HepG2 (cell line): ENCODE measurements around the gene WARS2. TPM values are rescaled to one million over a fixed set of nuclear protein-coding genes. Genes with fewer than 3 reads are reported as not detected.

Experiments
- ATAC-seq: fragments of 200-7000 bp; cut with Tn5 transposase; 3 replicates; pipeline ENCODE4 v1.9.1; 2020; ENCODE audit warnings: mild to moderate bottlenecking, moderate library complexity
- BruUV-seq: library from RNA; stranded (reverse); fragments of 400-500 nt; replicated peaks from 2 replicates; lab custom pipeline; 2021; lab: Mats Ljungman, UMichigan
- CTCF ChIA-PET: fragments of 300-600 bp; formaldehyde crosslinking; extraction: SDS; loops from one replicate; lab custom pipeline; 2021; ENCODE audit warnings: low total read pairs, inconsistent platforms, low intra/inter-chr PET ratio; lab: Yijun Ruan, JAX
- POLR2A ChIA-PET: fragments of 350-600 bp; sonication (Branson Sonifier 250); formaldehyde crosslinking; loops from one replicate; lab custom pipeline; 2020; ENCODE audit warnings: antibody characterized with exemption, inconsistent platforms; lab: Yijun Ruan, JAX
- DNase-seq: peaks from one replicate; pipeline ENCODE4 v3.0.0-alpha.2; 2015; ENCODE audit warnings: low spot score
- FAIRE-seq: peaks from 3 replicates; lab custom pipeline; 2011; peaks lifted over from hg19 to GRCh38; lab: Jason Lieb, UNC
- H2AFZ ChIP-seq: one replicate; pipeline ENCODE4 v1.6.1; 2011; ENCODE audit warnings: low read length, inconsistent platforms
- H3K27ac ChIP-seq: fragments of 300-600 bp; 3 replicates; pipeline ENCODE4 v1.8.0; 2011; ENCODE audit warnings: mixed run types, mild to moderate bottlenecking, mixed read lengths, low read length, inconsistent platforms; ENCODE audit not compliant: insufficient read depth; ENCODE audit errors: extremely low read length
- H3K27me3 ChIP-seq, 2 experiments: fragments of 200-600 bp in 1 of 2; 2 replicates in 1 of 2; 3 replicates in 1 of 2; pipeline versions ENCODE4 v1.6.0 to v1.8.0; 2011; ENCODE audit warnings: low read length in 2 of 2, mild to moderate bottlenecking in 2 of 2, moderate library complexity in 2 of 2, inconsistent platforms in 1 of 2; ENCODE audit not compliant: insufficient read depth in 2 of 2, control insufficient read depth in 1 of 2
- H3K36me3 ChIP-seq, 2 experiments: fragments of 200-600 bp in 1 of 2; replicated peaks in 1 of 2; 2 replicates in 1 of 2; 3 replicates in 1 of 2; pipeline versions ENCODE4 v1.5.1 to v1.8.0; 2011; ENCODE audit warnings: low read length in 2 of 2, inconsistent platforms in 1 of 2; ENCODE audit not compliant: insufficient read depth in 2 of 2, control insufficient read depth in 1 of 2
- H3K4me1 ChIP-seq: 2 replicates; pipeline ENCODE4 v1.5.1; 2012; ENCODE audit warnings: low read length, inconsistent platforms; ENCODE audit not compliant: insufficient read depth
- H3K4me2 ChIP-seq: 2 replicates; pipeline ENCODE4 v1.6.0; 2011; ENCODE audit warnings: low read depth, low read length, inconsistent platforms
- H3K4me3 ChIP-seq, 3 experiments: fragments of 200-600 bp in 1 of 3; sonication (generic), shearing (Covaris generic) in 1 of 3; replicated peaks in 1 of 3; 2 replicates each; pipeline ENCODE4 v1.5.1; 2011 to 2016; ENCODE audit warnings: low read length in 3 of 3, inconsistent platforms in 2 of 3, low read depth in 2 of 3, mild to moderate bottlenecking in 2 of 3, control low read depth in 1 of 3, mixed read lengths in 1 of 3; ENCODE audit not compliant: insufficient read depth in 1 of 3
- H3K79me2 ChIP-seq: one replicate; pipeline ENCODE4 v1.6.1; 2011; ENCODE audit warnings: low read length, inconsistent platforms; ENCODE audit not compliant: insufficient read depth
- H3K9ac ChIP-seq: 2 replicates; pipeline ENCODE4 v1.6.0; 2011; ENCODE audit warnings: mild to moderate bottlenecking, low read depth, low read length, inconsistent platforms; ENCODE audit not compliant: insufficient read depth
- H3K9me3 ChIP-seq: 2 replicates; pipeline ENCODE4 v1.5.1; 2012; ENCODE audit warnings: mild to moderate bottlenecking, low read length
- H4K20me1 ChIP-seq: 2 replicates; pipeline ENCODE4 v1.6.0; 2011; ENCODE audit warnings: inconsistent platforms, mild to moderate bottlenecking, low read length, moderate library complexity; ENCODE audit not compliant: insufficient read depth
- CENPX ChIP-seq: sonication (generic); formaldehyde crosslinking; IDR thresholded peaks from 2 replicates; pipeline ENCODE4 v1.9.0; 2021; ENCODE audit warnings: mild to moderate bottlenecking, missing genetic modification reagents, moderate library complexity
- FOXA1 ChIP-seq, 2 experiments: fragments of 450-650 bp in 1 of 2; sonication (generic) in 1 of 2; formaldehyde crosslinking in 1 of 2; IDR thresholded peaks; 2 replicates each; pipeline versions ENCODE4 v1.4.0 to v1.6.1; 2016 to 2020; ENCODE audit warnings: missing genetic modification reagents in 1 of 2
- U2AF1 ChIP-seq: fragments of 200-400 bp; formaldehyde crosslinking; optimal IDR thresholded peaks from 2 replicates; pipeline ENCODE3; 2017; ENCODE audit warnings: mild to moderate bottlenecking, low read depth, low read length
- ZBTB2 ChIP-seq: sonication (generic); formaldehyde crosslinking; IDR thresholded peaks from 2 replicates; pipeline ENCODE4 v1.8.0; 2022; ENCODE audit warnings: low read depth, missing genetic modification reagents
- ZEB1 ChIP-seq: IDR thresholded peaks from 2 replicates; pipeline ENCODE4 v1.6.1; 2012; ENCODE audit warnings: mild to moderate bottlenecking, low read depth, inconsistent platforms; ENCODE audit not compliant: insufficient replicate concordance
- ZNF792 ChIP-seq: IDR thresholded peaks from 2 replicates; pipeline ENCODE4 v1.6.1; 2016
- WGBS: methylation state at CpG from one replicate; pipeline ENCODE4 v1.1.6; 2017; ENCODE audit warnings: low lambda C conversion rate; 5-methylcytosine and 5-hydroxymethylcytosine counted together
- in situ Hi-C: cut with HindIII; loops from 2 replicates; pipeline ENCODE4 v1.10.0; 2017; ENCODE audit warnings: low pct_unique_long_range_greater_than_20kb; ENCODE audit not compliant: extremely low pct_ligation_motif_present
- intact Hi-C: fragments of 100-400 bp; cut with micrococcal nuclease; formaldehyde crosslinking; loops from one replicate; pipeline ENCODE4 v1.10.0; 2022; ENCODE audit not compliant: unreplicated experiment
- polyA plus RNA-seq, 8 experiments: library from polyadenylated mRNA; depleted of rRNA in 3 of 8; stranded (reverse) in 7 of 8; unstranded in 1 of 8; fragments of >200 nt; fragmentation: Illumina TruSeq in 4 of 8; extraction: Trizol in 4 of 8; gene quantifications; 2 replicates each; pipeline versions ENCODE4 v1.2.1 to v1.2.3, GENCODE V29; 2011 to 2016; ENCODE audit warnings: low read depth in 4 of 8, missing spikeins in 1 of 8, mixed read lengths in 1 of 8; ENCODE audit not compliant: insufficient read depth in 1 of 8
- total RNA-seq, 5 experiments: library from RNA; depleted of rRNA; stranded (reverse); fragments of >200 nt; fragmentation: Illumina TruSeq; extraction: Trizol; gene quantifications; 2 replicates each; pipeline ENCODE4 v1.2.3, GENCODE V29; 2016; ENCODE audit warnings: low read depth in 1 of 5

Gene WARS2
- total and polyA plus RNA-seq, 2 of the 13 experiments (the other 11 are each of a cell fraction or from before 2014, with no cell fraction given) = 12.4 to 18.8 TPM

- POLR2A ChIA-PET = no interaction called here
Measured at GRCh38 chr1:119045096-119045746, 95.2 kb downstream of the WARS2 start.

GRCh38 chr1:119040906-119041305 is 99.5 kb downstream of the WARS2 start:
- H3K4me2 ChIP-seq = no peak overlapping the region
- intact Hi-C loops (no loop called here), in situ Hi-C loops (no loop called here)
- no peaks in the 10 kb centered on the region for H3K79me2 ChIP-seq
- no peak overlapping the region for H3K9ac ChIP-seq
- no peaks in the 10 kb centered on the region; a peak in 2 of 5 replicates for H3K36me3 ChIP-seq
- H3K27ac ChIP-seq = no peak overlapping the region
- POLR2A ChIA-PET = no interaction called here
- H3K4me3 ChIP-seq = no peak overlapping the region
- H2AFZ ChIP-seq = no peak overlapping the region
- no peaks in the 10 kb centered on the region for H4K20me1 ChIP-seq
- FAIRE-seq = no peak
- H3K9me3 ChIP-seq = no peaks in the 10 kb centered on the region
- BruUV-seq = no TSS peak
- H3K27me3 ChIP-seq = no peaks in the 10 kb centered on the region; a peak in 1 of 5 replicates
- TF ChIP-seq FOXA1 (IDR thresholded peaks at IDR 0.05) (no peak), FOXA1 (CRISPR knock-in tag; IDR thresholded peaks at IDR 0.05) (no peak), ZEB1 (no peak), CENPX (CRISPR knock-in tag) (no peak)
- TF ChIP-seq, all 625 proteins: peak for 0
- DNase-seq (no peak), ATAC-seq (no peak)
- H3K4me1 ChIP-seq = no peaks in the 10 kb centered on the region
- WGBS = 76% methylated on average over 2 of the region's 2 CpGs
- CTCF ChIA-PET = no interaction called here

More at GRCh38 chr1:119045096-119045746, 95.2 kb downstream of the WARS2 start:
- Histone ChIP-seq H3K4me2 (no peak overlapping the region), H3K4me1 (no peaks in the 10 kb centered on the region), H3K36me3 (no peaks in the 10 kb centered on the region; a peak in 2 of 5 replicates), H3K79me2 (no peaks in the 10 kb centered on the region), H4K20me1 (no peaks in the 10 kb centered on the region), H2AFZ (no peak overlapping the region), H3K9ac (no peak overlapping the region), H3K27me3 (no peaks in the 10 kb centered on the region), H3K4me3 (no peak overlapping the region), H3K27ac (no peak overlapping the region), H3K9me3 (no peaks in the 10 kb centered on the region)
- intact Hi-C loops = no loop called here
- in situ Hi-C loops = no loop called here
- BruUV-seq = no TSS peak
- FAIRE-seq (no peak), DNase-seq (no peak), ATAC-seq (no peak)
- WGBS = 19% methylated on average over 1 of the region's 1 CpG
- no peak for TF ChIP-seq U2AF1
- TF ChIP-seq ZBTB2 = no peak
- no peak for TF ChIP-seq ZNF792
- CTCF ChIA-PET = no interaction called here
